H1 (cell line): ENCODE data around the gene KRT77. TPM values are rescaled to one million over a fixed set of nuclear protein-coding genes. Genes with fewer than 3 reads are reported as not detected.

ENCODE experiments used
- CTCF ChIA-PET: fragments of 300-600 bp; sonication (Branson Sonifier 250); formaldehyde crosslinking; loops from one replicate; lab custom pipeline; 2021; ENCODE audit not compliant: partially characterized antibody; lab: Charles Lee
- POLR2A ChIA-PET: fragments of 300-600 bp; sonication (Branson Sonifier 250); formaldehyde crosslinking; loops from one replicate; lab custom pipeline; 2021; ENCODE audit warnings: inconsistent platforms; ENCODE audit not compliant: partially characterized antibody; lab: Charles Lee
- DNase-seq, 2 experiments: peaks; one replicate each; pipeline versions ENCODE4 v3.0.0 to v3.0.0-alpha.2; 2010 to 2022; ENCODE audit warnings: low spot score in 2 of 2, low read depth in 1 of 2, mixed read lengths in 1 of 2
- FAIRE-seq: peaks from 2 replicates; lab custom pipeline; 2011; peaks lifted over from hg19 to GRCh38; lab: Jason Lieb, UNC
- H2AFZ ChIP-seq: 2 replicates; pipeline ENCODE4 v1.8.1; 2012; ENCODE audit warnings: low read length, inconsistent platforms
- H2AK5ac ChIP-seq: 2 replicates; pipeline ENCODE4 v1.6.1; 2013; ENCODE audit warnings: low read depth, low read length
- H2BK120ac ChIP-seq: replicated peaks from 2 replicates; pipeline ENCODE3; 2013; ENCODE audit warnings: low read depth, low read length, inconsistent platforms
- H2BK12ac ChIP-seq: 2 replicates; pipeline ENCODE4 v1.6.1; 2013; ENCODE audit warnings: low read depth, low read length
- H2BK15ac ChIP-seq: 2 replicates; pipeline ENCODE4 v1.6.1; 2013; ENCODE audit warnings: low read length
- H2BK20ac ChIP-seq: 2 replicates; pipeline ENCODE4 v1.6.1; 2013; ENCODE audit warnings: low read length
- H2BK5ac ChIP-seq: 2 replicates; pipeline ENCODE4 v1.6.1; 2013; ENCODE audit warnings: low read depth, low read length
- H3K14ac ChIP-seq: 2 replicates; pipeline ENCODE4 v1.6.1; 2013; ENCODE audit warnings: inconsistent platforms; ENCODE audit not compliant: insufficient read length
- H3K18ac ChIP-seq: 2 replicates; pipeline ENCODE4 v1.6.1; 2013; ENCODE audit warnings: low read length; ENCODE audit errors: extremely low read depth
- H3K23ac ChIP-seq: 2 replicates; pipeline ENCODE4 v1.6.1; 2013; ENCODE audit warnings: inconsistent platforms; ENCODE audit not compliant: insufficient read length
- H3K23me2 ChIP-seq: 2 replicates; pipeline ENCODE4 v1.6.1; 2013; ENCODE audit warnings: low read depth, low read length
- H3K27ac ChIP-seq: 2 replicates; pipeline ENCODE4 v1.6.1; 2011; ENCODE audit warnings: low read depth, low read length, inconsistent platforms
- H3K27me3 ChIP-seq, 4 experiments: replicated peaks in 1 of 4; 1 replicate in 1 of 4; 2 replicates in 3 of 4; pipeline versions ENCODE4 v1.6.1 to v1.8.1; 2011 to 2013; ENCODE audit warnings: low read length in 3 of 4, mild to moderate bottlenecking in 3 of 4, inconsistent platforms in 2 of 4, mixed read lengths in 2 of 4, moderate library complexity in 1 of 4; ENCODE audit not compliant: control insufficient read depth in 3 of 4, insufficient read depth in 3 of 4; ENCODE audit errors: extremely low read depth in 1 of 4
- H3K36me3 ChIP-seq, 4 experiments: 2 replicates each; pipeline versions ENCODE4 v1.6.1 to v1.8.1; 2011 to 2013; ENCODE audit warnings: mild to moderate bottlenecking in 4 of 4, low read length in 3 of 4, moderate library complexity in 2 of 4, control low read depth in 1 of 4, inconsistent platforms in 1 of 4; ENCODE audit not compliant: insufficient read depth in 4 of 4, control insufficient read depth in 2 of 4
- H3K4ac ChIP-seq: replicated peaks from 2 replicates; pipeline ENCODE3; 2013; ENCODE audit warnings: low read length, low read depth, mixed read lengths, inconsistent platforms; ENCODE audit not compliant: insufficient read length
- H3K4me1 ChIP-seq, 4 experiments: replicated peaks in 1 of 4; 1 replicate in 1 of 4; 2 replicates in 3 of 4; pipeline versions ENCODE4 v1.6.1 to v1.8.1; 2011 to 2013; ENCODE audit warnings: low read length in 3 of 4, inconsistent platforms in 2 of 4, mixed read lengths in 1 of 4; ENCODE audit not compliant: insufficient read depth in 4 of 4, control insufficient read depth in 3 of 4
- H3K4me2 ChIP-seq, 2 experiments: 2 replicates each; pipeline versions ENCODE4 v1.6.1 to v1.8.1; 2011 to 2013; ENCODE audit warnings: low read depth in 2 of 2, low read length in 2 of 2, control low read depth in 1 of 2, inconsistent platforms in 1 of 2, mild to moderate bottlenecking in 1 of 2; ENCODE audit not compliant: insufficient read depth in 1 of 2
- H3K4me3 ChIP-seq, 4 experiments: fragments of 200-600, 300-600 bp in 1 of 4; sonication (generic), shearing (Covaris generic), sonication (Bioruptor Twin) in 1 of 4; 2 replicates each; pipeline versions ENCODE4 v1.5.1 to v1.8.1; 2011 to 2016; ENCODE audit warnings: low read length in 4 of 4, low read depth in 3 of 4, control low read depth in 2 of 4, inconsistent platforms in 2 of 4, mild to moderate bottlenecking in 2 of 4, mixed read lengths in 1 of 4, moderate library complexity in 1 of 4; ENCODE audit not compliant: insufficient read depth in 2 of 4; ENCODE audit errors: extremely low read depth in 1 of 4
- H3K56ac ChIP-seq: replicated peaks from 2 replicates; pipeline ENCODE3; 2013; ENCODE audit warnings: low read depth, mild to moderate bottlenecking, mixed read lengths, low read length, inconsistent platforms; ENCODE audit not compliant: insufficient read length
- H3K79me1 ChIP-seq: 2 replicates; pipeline ENCODE4 v1.6.1; 2013; ENCODE audit warnings: low read depth, low read length, control low read depth
- H3K79me2 ChIP-seq, 2 experiments: 2 replicates each; pipeline versions ENCODE4 v1.6.1 to v1.8.1; 2012 to 2013; ENCODE audit warnings: low read length in 2 of 2, mild to moderate bottlenecking in 2 of 2, inconsistent platforms in 1 of 2; ENCODE audit not compliant: insufficient read depth in 2 of 2, control insufficient read depth in 1 of 2
- H3K9ac ChIP-seq, 4 experiments: replicated peaks in 1 of 4; 1 replicate in 1 of 4; 2 replicates in 3 of 4; pipeline versions ENCODE4 v1.6.1 to v1.8.1; 2011 to 2013; ENCODE audit warnings: low read depth in 3 of 4, low read length in 3 of 4, control low read depth in 2 of 4, mild to moderate bottlenecking in 2 of 4, moderate library complexity in 2 of 4, inconsistent platforms in 1 of 4; ENCODE audit errors: extremely low read depth in 1 of 4
- H3K9me3 ChIP-seq, 2 experiments: 2 replicates each; pipeline versions ENCODE4 v1.6.1 to v1.8.1; 2012 to 2013; ENCODE audit warnings: mild to moderate bottlenecking in 2 of 2, moderate library complexity in 2 of 2, control low read depth in 1 of 2, inconsistent platforms in 1 of 2, low read depth in 1 of 2, low read length in 1 of 2, mixed read lengths in 1 of 2; ENCODE audit not compliant: insufficient read depth in 2 of 2
- H4K20me1 ChIP-seq, 2 experiments: replicated peaks in 1 of 2; 2 replicates each; pipeline versions ENCODE3 to v1.8.1; 2011 to 2013; ENCODE audit warnings: inconsistent platforms in 2 of 2, low read length in 2 of 2, mild to moderate bottlenecking in 1 of 2; ENCODE audit not compliant: insufficient read depth in 2 of 2, control insufficient read depth in 1 of 2
- H4K5ac ChIP-seq: 2 replicates; pipeline ENCODE4 v1.6.1; 2013; ENCODE audit warnings: low read length, low read depth, mixed read lengths, inconsistent platforms; ENCODE audit not compliant: insufficient read length
- H4K8ac ChIP-seq: 2 replicates; pipeline ENCODE4 v1.8.0; 2013; ENCODE audit warnings: mild to moderate bottlenecking, moderate library complexity, low read length, inconsistent platforms; ENCODE audit not compliant: insufficient read depth; ENCODE audit errors: extremely low read depth
- H4K91ac ChIP-seq: replicated peaks from 2 replicates; pipeline ENCODE3; 2013; ENCODE audit warnings: low read length, mixed read lengths, inconsistent platforms; ENCODE audit not compliant: insufficient read length
- CHD2 ChIP-seq: IDR thresholded peaks from 2 replicates; pipeline ENCODE4 v1.6.1; 2012; ENCODE audit warnings: low read length, improper control_type of control experiment
- HDAC6 ChIP-seq: IDR thresholded peaks from one replicate; pipeline ENCODE4 v1.7.1; 2012; ENCODE audit warnings: low read depth, mild to moderate bottlenecking, inconsistent platforms, low read length, moderate library complexity
- TAF1 ChIP-seq: IDR thresholded peaks from 2 replicates; pipeline ENCODE4 v1.6.1; 2011; ENCODE audit warnings: mild to moderate bottlenecking, low read depth, low read length
- TAF7 ChIP-seq: optimal IDR thresholded peaks from 2 replicates; pipeline ENCODE3; 2011; ENCODE audit warnings: low read depth, mild to moderate bottlenecking, inconsistent platforms, low read length, moderate library complexity, borderline replicate concordance
- WGBS, 2 experiments: shearing (Covaris generic) in 1 of 2; methylation state at CpG; one replicate each; pipeline versions ENCODE4 v1.1.6 to v1.1.7; 2013 to 2015; ENCODE audit warnings: low lambda C conversion rate in 2 of 2, mixed read lengths in 2 of 2, inconsistent platforms in 1 of 2, low coverage in 1 of 2, missing lambda C conversion rate in 1 of 2; ENCODE audit not compliant: insufficient replicate concordance in 2 of 2, insufficient coverage in 1 of 2, insufficient read length in 1 of 2; ENCODE audit errors: extremely low coverage in 1 of 2, missing lambda C conversion rate in 1 of 2; 5-methylcytosine and 5-hydroxymethylcytosine counted together
- polyA plus RNA-seq, 7 experiments: library from polyadenylated mRNA; depleted of rRNA in 3 of 7; stranded (reverse) in 5 of 7; unstranded in 2 of 7; fragments of >200 nt in 5 of 7; fragments of 200-250 nt in 2 of 7; gene quantifications; 1 replicate in 5 of 7; 2 replicates in 1 of 7; 4 replicates in 1 of 7; pipeline versions ENCODE4 v1.2.1 to v1.2.3, GENCODE V29; 2011 to 2013; ENCODE audit warnings: missing spikeins in 2 of 7, mixed read lengths in 2 of 7
- total RNA-seq: library from RNA; stranded (reverse); fragmentation: NEBNext Ultra II Directional; extraction: Animal tissue kit (Norgen Biotek cat#: 25700); gene quantifications from 2 replicates; pipeline ENCODE4 v1.2.1, GENCODE V29; 2021
- TF ChIP-seq, protein P1 (sequence below): IDR thresholded peaks from 2 replicates; pipeline ENCODE4 v1.6.1; 2012; ENCODE audit warnings: low read length, inconsistent platforms

Gene KRT77
- total and polyA plus RNA-seq, 2 of the 8 experiments (the other 6 are each of a cell fraction or from before 2014, with no cell fraction given): 0.02 TPM; not detected in 1

- POLR2A ChIA-PET: no interaction called here
- no peak overlapping the region for H3K27ac ChIP-seq
- no peak overlapping the region for H2BK15ac ChIP-seq
- no peaks in the 10 kb centered on the region for H3K23me2 ChIP-seq
- no peak overlapping the region for H3K4me2 ChIP-seq
- no peak overlapping the region for H3K23ac ChIP-seq
- CTCF ChIA-PET: no interaction called here
- FAIRE-seq (no peak), DNase-seq (no peak)
- no peak overlapping the region for H2BK12ac ChIP-seq
- H3K27me3 ChIP-seq: no peaks in the 10 kb centered on the region
- no peak overlapping the region for H2AK5ac ChIP-seq
- H3K36me3 ChIP-seq: no peaks in the 10 kb centered on the region
- H3K4ac ChIP-seq: no peak overlapping the region
- no peak overlapping the region for H4K8ac ChIP-seq
- no peak overlapping the region for H3K14ac ChIP-seq
- H3K9ac ChIP-seq: no peak overlapping the region
- no peak overlapping the region for H2BK5ac ChIP-seq
- no peaks in the 10 kb centered on the region for H3K79me2 ChIP-seq
- no peak overlapping the region for H2BK120ac ChIP-seq
- no peak overlapping the region for H3K18ac ChIP-seq
- H4K20me1 ChIP-seq: no peaks in the 10 kb centered on the region
- no peak overlapping the region for H4K5ac ChIP-seq
- WGBS, 2 experiments: 87% methylated on average over 13 of the region's 13 CpGs; no CpG with 5 or more reads in 1 of the 2 experiments
- no peak overlapping the region for H2AFZ ChIP-seq
- no peak overlapping the region for H3K56ac ChIP-seq
- H2BK20ac ChIP-seq: no peak overlapping the region
- H3K79me1 ChIP-seq: no peaks in the 10 kb centered on the region
- peaks cover 0 to 4% of the 10 kb centered on the region in 2 experiments; a peak in 1 of 4 replicates for H3K9me3 ChIP-seq
- no peaks in the 10 kb centered on the region for H3K4me1 ChIP-seq
- no peak overlapping the region for H4K91ac ChIP-seq
- H3K4me3 ChIP-seq: no peak overlapping the region
- TF ChIP-seq HDAC6: no peak
- no peak for TF ChIP-seq TAF7
- TF ChIP-seq, protein P1, sequence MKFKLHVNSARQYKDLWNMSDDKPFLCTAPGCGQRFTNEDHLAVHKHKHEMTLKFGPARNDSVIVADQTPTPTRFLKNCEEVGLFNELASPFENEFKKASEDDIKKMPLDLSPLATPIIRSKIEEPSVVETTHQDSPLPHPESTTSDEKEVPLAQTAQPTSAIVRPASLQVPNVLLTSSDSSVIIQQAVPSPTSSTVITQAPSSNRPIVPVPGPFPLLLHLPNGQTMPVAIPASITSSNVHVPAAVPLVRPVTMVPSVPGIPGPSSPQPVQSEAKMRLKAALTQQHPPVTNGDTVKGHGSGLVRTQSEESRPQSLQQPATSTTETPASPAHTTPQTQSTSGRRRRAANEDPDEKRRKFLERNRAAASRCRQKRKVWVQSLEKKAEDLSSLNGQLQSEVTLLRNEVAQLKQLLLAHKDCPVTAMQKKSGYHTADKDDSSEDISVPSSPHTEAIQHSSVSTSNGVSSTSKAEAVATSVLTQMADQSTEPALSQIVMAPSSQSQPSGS: no peak
- no peak for TF ChIP-seq TAF1
- no peak for TF ChIP-seq CHD2
Observed at GRCh38 chr12:52730383-52730782, 27.1 kb upstream of the KRT77 start.
